B cell (primary cell): Measurements from ENCODE around the gene CTRL.

Source experiments
- EZH2 ChIP-seq: IDR thresholded peaks from 2 replicates; pipeline ENCODE4 v1.6.1; 2012; ENCODE audit warnings: borderline replicate concordance, low read depth, mild to moderate bottlenecking, moderate library complexity, low read length; ENCODE audit not compliant: insufficient read depth, poor library complexity, severe bottlenecking
- TF ChIP-seq, protein P1 (sequence below): fragments of 200-600 bp; IDR thresholded peaks from one replicate; pipeline ENCODE4 v1.8.0; 2022; ENCODE audit warnings: antibody characterized with exemption, mild to moderate bottlenecking

DNA sequence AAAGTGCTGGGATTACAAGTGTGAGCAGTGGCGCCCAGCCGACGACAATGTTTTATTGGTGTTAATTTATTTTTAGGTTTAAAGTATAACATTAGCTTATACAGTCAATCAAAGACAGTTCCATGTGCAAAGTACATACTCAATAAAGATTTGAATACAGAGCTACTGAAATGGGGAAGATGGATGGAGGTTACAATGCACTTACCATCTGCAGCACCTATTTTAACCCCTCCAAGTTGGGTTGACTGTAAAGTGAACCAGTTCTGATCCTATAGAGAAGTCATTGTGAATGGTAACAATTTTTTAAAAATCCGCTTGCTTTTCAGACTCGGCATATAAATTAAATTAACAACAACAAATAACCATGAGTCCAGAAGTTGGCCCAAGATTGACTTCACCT is 39.3 kb downstream of the CTRL start:
- TF ChIP-seq, protein P1, sequence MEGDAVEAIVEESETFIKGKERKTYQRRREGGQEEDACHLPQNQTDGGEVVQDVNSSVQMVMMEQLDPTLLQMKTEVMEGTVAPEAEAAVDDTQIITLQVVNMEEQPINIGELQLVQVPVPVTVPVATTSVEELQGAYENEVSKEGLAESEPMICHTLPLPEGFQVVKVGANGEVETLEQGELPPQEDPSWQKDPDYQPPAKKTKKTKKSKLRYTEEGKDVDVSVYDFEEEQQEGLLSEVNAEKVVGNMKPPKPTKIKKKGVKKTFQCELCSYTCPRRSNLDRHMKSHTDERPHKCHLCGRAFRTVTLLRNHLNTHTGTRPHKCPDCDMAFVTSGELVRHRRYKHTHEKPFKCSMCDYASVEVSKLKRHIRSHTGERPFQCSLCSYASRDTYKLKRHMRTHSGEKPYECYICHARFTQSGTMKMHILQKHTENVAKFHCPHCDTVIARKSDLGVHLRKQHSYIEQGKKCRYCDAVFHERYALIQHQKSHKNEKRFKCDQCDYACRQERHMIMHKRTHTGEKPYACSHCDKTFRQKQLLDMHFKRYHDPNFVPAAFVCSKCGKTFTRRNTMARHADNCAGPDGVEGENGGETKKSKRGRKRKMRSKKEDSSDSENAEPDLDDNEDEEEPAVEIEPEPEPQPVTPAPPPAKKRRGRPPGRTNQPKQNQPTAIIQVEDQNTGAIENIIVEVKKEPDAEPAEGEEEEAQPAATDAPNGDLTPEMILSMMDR = no peak
- no peak for TF ChIP-seq EZH2
